ENCODE measurements around the gene RP9. TPM values are rescaled to one million over a fixed set of nuclear protein-coding genes. Genes with fewer than 3 reads are reported as not detected.

RP9 gene
- total and polyA plus RNA-seq, 2 of the 13 experiments (the other 11 are each of a cell fraction or from before 2014, with no cell fraction given), result 14.2 to 18.6 TPM

GRCh38 chr7:33128990-33129805 lies 20.0 kb upstream of the RP9 start, which contains the start of gene BBS9 (continued):
- TF ChIP-seq NFE2L2 (IDR thresholded peaks at IDR 0.05; ENCODE audit: low read length) (no peak), ZNF18 (CRISPR knock-in tag; IDR thresholded peaks at IDR 0.05; ENCODE audit: insufficient replicate concordance) (no peak), MTA1 (CRISPR knock-in tag; IDR thresholded peaks at IDR 0.05; ENCODE audit: borderline replicate concordance) (no peak), AGO2 (optimal IDR thresholded peaks at IDR 0.05; ENCODE audit: low read depth, low read length) (peak; percentile 32), ZNF660 (CRISPR knock-in tag; IDR thresholded peaks at IDR 0.05; ENCODE audit: borderline replicate concordance, low read depth) (no peak), ZNF619 (CRISPR knock-in tag; IDR thresholded peaks at IDR 0.05) (0 out of 2 replicates have a peak, but pooled peaks have one; percentile 27), THAP11 (CRISPR knock-in tag; IDR thresholded peaks at IDR 0.05) (peak; percentile 98), RFX1 (IDR thresholded peaks at IDR 0.05) (peak; percentile 79), TARDBP (CRISPR knock-in tag; IDR thresholded peaks at IDR 0.05) (peak; percentile 21; the same call in 1 of the 2 replicates), RFX5 (IDR thresholded peaks at IDR 0.05; ENCODE audit: low read depth, low read length) (0 out of 2 replicates have a peak, but pooled peaks have one; percentile 13), TFAP4 (IDR thresholded peaks at IDR 0.05; ENCODE audit: borderline replicate concordance, low read depth) (no peak), PHF20 (CRISPR knock-in tag; IDR thresholded peaks at IDR 0.05) (peak; percentile 43), MTERF4 (CRISPR knock-in tag; IDR thresholded peaks at IDR 0.05) (peak; percentile 69; the same call in 1 of the 2 replicates), MLXIP (CRISPR knock-in tag; IDR thresholded peaks at IDR 0.05; ENCODE audit: borderline replicate concordance) (no peak), BRD4 (CRISPR knock-in tag; IDR thresholded peaks at IDR 0.05) (0 out of 2 replicates have a peak, but pooled peaks have one; percentile 38), ZNF615 (CRISPR knock-in tag; IDR thresholded peaks at IDR 0.05; ENCODE audit: borderline replicate concordance) (no peak), ZHX1 (CRISPR knock-in tag; IDR thresholded peaks at IDR 0.05; ENCODE audit: low read depth) (no peak), ZNF383 (CRISPR knock-in tag; IDR thresholded peaks at IDR 0.05; ENCODE audit: borderline replicate concordance) (no peak)
